Activated naive CD4-positive, alpha-beta T cell treated with anti-CD3 and anti-CD28 coated beads, Interleukin-2, amount 50 U/mL, for 24 hours (primary cell): Measurements from ENCODE around the gene NTF4.

Experiments used
- H3K27ac Mint-ChIP-seq: one replicate; pipeline ENCODE4 v1.8.0; 2021; ENCODE audit warnings: mild to moderate bottlenecking, mixed read lengths
- H3K27me3 Mint-ChIP-seq: one replicate; pipeline ENCODE4 v1.8.0; 2021; ENCODE audit warnings: mixed read lengths
- H3K36me3 Mint-ChIP-seq: one replicate; pipeline ENCODE4 v1.8.0; 2021; ENCODE audit warnings: mixed read lengths
- H3K4me1 Mint-ChIP-seq: one replicate; pipeline ENCODE4 v1.8.0; 2021; ENCODE audit warnings: mixed read lengths
- H3K4me3 Mint-ChIP-seq: one replicate; pipeline ENCODE4 v1.8.0; 2021; ENCODE audit warnings: mild to moderate bottlenecking, mixed read lengths
- H3K9me3 Mint-ChIP-seq: one replicate; pipeline ENCODE4 v1.8.0; 2021; ENCODE audit warnings: mixed read lengths

NTF4 gene

GRCh38 chr19:49064768-49065611 lies at the start of gene NTF4:
NTF4 (minus strand) TSS chr19:49064818; CDS start chr19:49061997, 2,821 bp downstream.
- Mint-ChIP-seq H3K27me3 (peaks cover 25% of the 10 kb centered on the region), H3K9me3 (no peaks in the 10 kb centered on the region), H3K27ac (no peak within 1 kb of the TSS), H3K36me3 (peaks cover 4% of the 10 kb centered on the region), H3K4me1 (no peaks in the 10 kb centered on the region), H3K4me3 (no peak within 1 kb of the TSS)

GRCh38 chr19:49113762-49114629 lies 49.4 kb upstream of the NTF4 start, which contains the start of gene LIN7B:
LIN7B (plus strand) TSS chr19:49114370; CDS start chr19:49114405, 35 bp downstream.
- Mint-ChIP-seq H3K36me3 (peaks cover under 1% of the 10 kb centered on the region), H3K27me3 (no peaks in the 10 kb centered on the region), H3K4me1 (peaks cover 40% of the 10 kb centered on the region), H3K4me3 (peak within 1 kb of the TSS; percentile 87), H3K9me3 (no peaks in the 10 kb centered on the region), H3K27ac (peak within 1 kb of the TSS; percentile 48)

- peaks cover 27% of the 10 kb centered on the region for H3K4me1 Mint-ChIP-seq
- no peaks in the 10 kb centered on the region for H3K9me3 Mint-ChIP-seq
- no peak overlapping the region for H3K27ac Mint-ChIP-seq
- no peaks in the 10 kb centered on the region for H3K27me3 Mint-ChIP-seq
- H3K36me3 Mint-ChIP-seq = peaks cover 14% of the 10 kb centered on the region
- H3K4me3 Mint-ChIP-seq = no peak overlapping the region
Measured at GRCh38 chr19:49111218-49111998, 46.8 kb upstream of the NTF4 start.

- no peaks in the 10 kb centered on the region for H3K9me3 Mint-ChIP-seq
- H3K27me3 Mint-ChIP-seq = no peaks in the 10 kb centered on the region
- H3K4me1 Mint-ChIP-seq = peaks cover 23% of the 10 kb centered on the region
- H3K36me3 Mint-ChIP-seq = peaks cover 14% of the 10 kb centered on the region
- H3K4me3 Mint-ChIP-seq = no peak overlapping the region
- no peak overlapping the region for H3K27ac Mint-ChIP-seq
Measured at GRCh38 chr19:49110567-49110966, 45.9 kb upstream of the NTF4 start.

- Mint-ChIP-seq H3K36me3 (peaks cover 18% of the 10 kb centered on the region), H3K27ac (no peak overlapping the region), H3K27me3 (no peaks in the 10 kb centered on the region), H3K4me3 (no peak overlapping the region), H3K9me3 (no peaks in the 10 kb centered on the region), H3K4me1 (peaks cover 23% of the 10 kb centered on the region)
Measured at GRCh38 chr19:49109569-49110233, 45.1 kb upstream of the NTF4 start.

GRCh38 chr19:49109051-49109450 lies 44.4 kb upstream of the NTF4 start:
- no peak overlapping the region for H3K4me3 Mint-ChIP-seq
- H3K36me3 Mint-ChIP-seq = peaks cover 19% of the 10 kb centered on the region
- no peak overlapping the region for H3K27ac Mint-ChIP-seq
- H3K4me1 Mint-ChIP-seq = peaks cover 22% of the 10 kb centered on the region
- H3K9me3 Mint-ChIP-seq = no peaks in the 10 kb centered on the region
- no peaks in the 10 kb centered on the region for H3K27me3 Mint-ChIP-seq

- no peaks in the 10 kb centered on the region for H3K27me3 Mint-ChIP-seq
- no peak overlapping the region for H3K4me3 Mint-ChIP-seq
- H3K9me3 Mint-ChIP-seq = no peaks in the 10 kb centered on the region
- H3K4me1 Mint-ChIP-seq = peaks cover 12% of the 10 kb centered on the region
- H3K27ac Mint-ChIP-seq = no peak overlapping the region
- H3K36me3 Mint-ChIP-seq = peaks cover 19% of the 10 kb centered on the region
Measured at GRCh38 chr19:49107625-49108459, 43.2 kb upstream of the NTF4 start.

GRCh38 chr19:49106648-49107135 lies 42.1 kb upstream of the NTF4 start:
- Mint-ChIP-seq H3K27me3 (no peaks in the 10 kb centered on the region), H3K4me1 (peaks cover 12% of the 10 kb centered on the region), H3K27ac (peak overlapping the region; percentile 27), H3K36me3 (peaks cover 19% of the 10 kb centered on the region), H3K4me3 (no peak overlapping the region), H3K9me3 (no peaks in the 10 kb centered on the region)

- Mint-ChIP-seq H3K9me3 (no peaks in the 10 kb centered on the region), H3K36me3 (peaks cover 25% of the 10 kb centered on the region), H3K4me1 (peaks cover 12% of the 10 kb centered on the region), H3K27ac (no peak overlapping the region), H3K27me3 (no peaks in the 10 kb centered on the region), H3K4me3 (no peak overlapping the region)
Measured at GRCh38 chr19:49104229-49104864, 39.7 kb upstream of the NTF4 start.

GRCh38 chr19:49103331-49104085 lies 38.9 kb upstream of the NTF4 start:
- Mint-ChIP-seq H3K4me3 (no peak overlapping the region), H3K27me3 (no peaks in the 10 kb centered on the region), H3K9me3 (no peaks in the 10 kb centered on the region), H3K4me1 (peaks cover 12% of the 10 kb centered on the region), H3K36me3 (peaks cover 23% of the 10 kb centered on the region), H3K27ac (no peak overlapping the region)

GRCh38 chr19:49102303-49102702 lies 37.7 kb upstream of the NTF4 start:
- Mint-ChIP-seq H3K27me3 (no peaks in the 10 kb centered on the region), H3K4me3 (no peak overlapping the region), H3K27ac (no peak overlapping the region), H3K36me3 (peaks cover 20% of the 10 kb centered on the region), H3K9me3 (no peaks in the 10 kb centered on the region), H3K4me1 (peaks cover 12% of the 10 kb centered on the region)

GRCh38 chr19:49101160-49101559 lies 36.5 kb upstream of the NTF4 start:
- H3K9me3 Mint-ChIP-seq = no peaks in the 10 kb centered on the region
- peak overlapping the region; percentile 30 for H3K27ac Mint-ChIP-seq
- H3K36me3 Mint-ChIP-seq = peaks cover 13% of the 10 kb centered on the region
- no peak overlapping the region for H3K4me3 Mint-ChIP-seq
- H3K27me3 Mint-ChIP-seq = no peaks in the 10 kb centered on the region
- H3K4me1 Mint-ChIP-seq = peaks cover 6% of the 10 kb centered on the region

GRCh38 chr19:49098795-49099194 lies 34.2 kb upstream of the NTF4 start:
- Mint-ChIP-seq H3K4me3 (no peak overlapping the region), H3K9me3 (no peaks in the 10 kb centered on the region), H3K4me1 (peaks cover 8% of the 10 kb centered on the region), H3K36me3 (peaks cover 9% of the 10 kb centered on the region), H3K27me3 (no peaks in the 10 kb centered on the region), H3K27ac (no peak overlapping the region)
